Memory B cell (primary cell): ENCODE data around the gene OR8D2.

Experiments used
- ATAC-seq: fragments of 150-1000 bp; cut with Tn5 transposase; 2 replicates; pipeline ENCODE4 v1.10.0; 2021; ENCODE audit warnings: low read depth, mild to moderate bottlenecking, moderate library complexity
- DNase-seq, 2 donors: peaks; one replicate each; pipeline ENCODE4 v3.0.0; 2022; ENCODE audit warnings: low spot score in 2 of 2
- H3K27ac Mint-ChIP-seq: one replicate; pipeline ENCODE4 v1.8.0; 2022; ENCODE audit warnings: mild to moderate bottlenecking, moderate library complexity, mixed read lengths
- H3K27me3 Mint-ChIP-seq: one replicate; pipeline ENCODE4 v1.8.0; 2022; ENCODE audit warnings: mixed read lengths
- H3K36me3 Mint-ChIP-seq: one replicate; pipeline ENCODE4 v1.8.0; 2022; ENCODE audit warnings: mild to moderate bottlenecking, mixed read lengths
- H3K4me1 Mint-ChIP-seq: one replicate; pipeline ENCODE4 v1.8.0; 2022; ENCODE audit warnings: mixed read lengths
- H3K4me3 Mint-ChIP-seq: one replicate; pipeline ENCODE4 v1.8.0; 2022; ENCODE audit warnings: mild to moderate bottlenecking, moderate library complexity, mixed read lengths
- H3K9me3 Mint-ChIP-seq: one replicate; pipeline ENCODE4 v1.8.0; 2022; ENCODE audit warnings: mixed read lengths

OR8D2 gene, protein sequence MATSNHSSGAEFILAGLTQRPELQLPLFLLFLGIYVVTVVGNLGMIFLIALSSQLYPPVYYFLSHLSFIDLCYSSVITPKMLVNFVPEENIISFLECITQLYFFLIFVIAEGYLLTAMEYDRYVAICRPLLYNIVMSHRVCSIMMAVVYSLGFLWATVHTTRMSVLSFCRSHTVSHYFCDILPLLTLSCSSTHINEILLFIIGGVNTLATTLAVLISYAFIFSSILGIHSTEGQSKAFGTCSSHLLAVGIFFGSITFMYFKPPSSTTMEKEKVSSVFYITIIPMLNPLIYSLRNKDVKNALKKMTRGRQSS

DNA sequence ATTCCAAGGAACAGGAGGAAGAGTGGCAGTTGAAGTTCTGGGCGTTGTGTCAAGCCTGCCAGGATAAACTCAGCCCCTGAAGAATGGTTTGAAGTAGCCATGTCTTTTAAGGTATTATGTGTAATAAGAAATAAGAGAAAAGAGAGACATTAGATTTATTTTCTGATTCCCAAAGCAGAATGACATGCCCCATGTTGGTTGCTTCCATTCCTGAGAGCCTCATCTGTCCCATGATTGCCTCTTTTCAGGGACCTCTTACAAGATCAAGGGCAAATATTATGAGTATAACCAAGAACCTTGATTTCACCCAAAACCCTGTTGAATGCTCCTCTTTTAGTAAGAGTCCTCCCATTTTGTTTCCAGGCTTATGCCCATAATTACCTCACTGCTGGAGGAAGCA, at the start of gene OR8D2:
Gene OR8D2, minus strand, starts transcription at position 101 of the 400 bp plus-strand sequence. Its CDS starts 0 bp downstream, at position 101.
- no peak for DNase-seq
- Mint-ChIP-seq H3K27me3 (peaks cover 7% of the 10 kb centered on the region), H3K9me3 (peaks cover 4% of the 10 kb centered on the region), H3K36me3 (no peaks in the 10 kb centered on the region), H3K27ac (no peak within 1 kb of the TSS), H3K4me1 (peaks cover 3% of the 10 kb centered on the region), H3K4me3 (no peak within 1 kb of the TSS)
- no peak for ATAC-seq

DNA sequence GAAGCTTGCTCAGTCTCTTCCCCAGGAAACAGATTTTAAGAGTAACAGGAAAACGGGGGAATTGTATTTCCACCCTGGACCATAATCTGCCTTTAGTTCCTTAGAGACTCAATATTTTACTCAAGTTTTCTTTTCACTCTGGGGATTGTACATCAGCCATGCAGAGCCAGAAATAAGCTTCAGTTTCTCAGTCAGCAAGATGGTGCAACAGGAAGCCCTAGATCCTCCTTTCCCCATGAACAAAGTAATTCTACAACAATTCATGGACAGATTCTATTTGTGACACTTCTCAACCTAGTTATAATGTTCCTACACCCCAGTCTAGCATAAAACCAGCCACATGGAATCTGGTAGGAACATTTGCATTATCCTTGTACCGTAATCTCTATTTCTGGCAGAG, 39.6 kb upstream of the OR8D2 start:
- Mint-ChIP-seq H3K4me1 (peaks cover 3% of the 10 kb centered on the region), H3K27ac (no peak overlapping the region), H3K36me3 (no peaks in the 10 kb centered on the region), H3K4me3 (no peak overlapping the region), H3K27me3 (no peaks in the 10 kb centered on the region), H3K9me3 (peaks cover 3% of the 10 kb centered on the region)
- no peak for ATAC-seq
- DNase-seq, result no peak

DNA sequence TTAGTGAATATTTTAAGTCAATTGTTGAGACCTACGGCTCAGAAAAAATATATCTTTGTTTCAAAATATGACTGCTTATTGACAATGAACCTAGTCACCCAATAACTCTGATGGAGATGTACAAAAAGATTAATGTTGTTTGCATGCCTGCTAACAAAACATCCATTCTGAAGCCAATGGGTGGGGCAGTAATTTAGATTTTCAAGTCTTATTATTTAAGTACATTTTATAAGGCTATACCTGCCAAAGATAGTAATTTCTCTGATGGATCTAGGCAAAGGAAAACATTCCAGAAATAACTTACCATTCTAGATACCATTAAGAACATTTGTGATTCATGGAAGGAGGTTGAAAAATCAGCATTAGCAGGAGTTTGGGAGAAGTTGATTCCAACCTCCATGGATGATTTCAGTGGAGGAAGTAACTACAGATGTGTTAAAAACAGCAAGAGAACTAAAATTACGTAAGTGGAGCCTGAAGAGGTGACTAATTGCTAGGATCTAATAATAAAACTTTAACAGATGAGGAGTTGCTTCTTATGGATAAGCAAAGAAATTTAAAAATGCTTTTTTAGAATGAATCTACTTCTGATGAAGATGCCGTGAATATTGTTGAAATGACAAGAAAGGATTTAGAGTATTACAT, 26.4 kb upstream of the OR8D2 start:
- DNase-seq, result no peak
- ATAC-seq, result no peak
- Mint-ChIP-seq H3K27me3 (peaks cover 2% of the 10 kb centered on the region), H3K27ac (no peak overlapping the region), H3K4me1 (no peaks in the 10 kb centered on the region), H3K4me3 (no peak overlapping the region), H3K9me3 (peaks cover 2% of the 10 kb centered on the region), H3K36me3 (no peaks in the 10 kb centered on the region)

DNA sequence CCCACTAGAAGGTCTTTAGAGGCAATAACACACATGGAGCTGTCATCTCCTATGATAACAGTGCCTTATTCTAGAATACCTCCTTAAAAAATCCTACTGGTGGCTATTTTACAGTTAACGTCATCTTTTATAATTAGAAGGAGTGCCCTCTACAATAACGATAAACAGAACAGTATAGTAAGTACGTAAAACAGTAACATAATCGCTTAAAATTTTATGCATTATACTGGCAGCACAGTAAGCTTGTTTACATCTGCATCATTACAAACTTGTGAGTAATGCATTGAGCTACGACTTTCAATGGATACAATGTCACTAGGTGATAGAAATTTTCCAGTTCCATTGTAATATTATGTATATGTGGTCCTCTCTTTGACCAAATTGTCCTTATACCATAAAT, 24.3 kb upstream of the OR8D2 start:
- Mint-ChIP-seq H3K27ac (no peak overlapping the region), H3K36me3 (no peaks in the 10 kb centered on the region), H3K4me3 (no peak overlapping the region)

DNA sequence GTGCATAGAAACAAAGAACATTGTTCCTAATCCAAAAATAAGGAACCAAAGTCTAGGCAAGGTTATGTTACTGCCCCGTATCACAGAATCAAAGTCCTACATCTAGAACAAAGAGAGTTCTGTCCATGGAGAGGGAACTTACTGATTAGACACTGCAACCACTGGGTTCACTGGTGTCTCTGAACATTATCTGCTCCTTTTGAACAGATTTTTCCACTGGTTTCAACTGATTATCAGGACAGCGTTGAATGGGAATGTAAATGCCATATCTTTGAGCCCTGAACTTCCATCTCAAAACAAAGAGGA, 20.1 kb upstream of the OR8D2 start:
- no peak for ATAC-seq
- Mint-ChIP-seq H3K4me3 (no peak overlapping the region), H3K36me3 (no peaks in the 10 kb centered on the region), H3K27me3 (no peaks in the 10 kb centered on the region), H3K27ac (no peak overlapping the region), H3K4me1 (peaks cover 10% of the 10 kb centered on the region), H3K9me3 (no peaks in the 10 kb centered on the region)
- DNase-seq, result no peak

More for the DNA sequence above, 24.3 kb upstream of the OR8D2 start:
- Mint-ChIP-seq H3K9me3 (peaks cover 2% of the 10 kb centered on the region), H3K27me3 (peaks cover 2% of the 10 kb centered on the region), H3K4me1 (peaks cover 4% of the 10 kb centered on the region)
- DNase-seq (no peak), ATAC-seq (no peak)

DNA sequence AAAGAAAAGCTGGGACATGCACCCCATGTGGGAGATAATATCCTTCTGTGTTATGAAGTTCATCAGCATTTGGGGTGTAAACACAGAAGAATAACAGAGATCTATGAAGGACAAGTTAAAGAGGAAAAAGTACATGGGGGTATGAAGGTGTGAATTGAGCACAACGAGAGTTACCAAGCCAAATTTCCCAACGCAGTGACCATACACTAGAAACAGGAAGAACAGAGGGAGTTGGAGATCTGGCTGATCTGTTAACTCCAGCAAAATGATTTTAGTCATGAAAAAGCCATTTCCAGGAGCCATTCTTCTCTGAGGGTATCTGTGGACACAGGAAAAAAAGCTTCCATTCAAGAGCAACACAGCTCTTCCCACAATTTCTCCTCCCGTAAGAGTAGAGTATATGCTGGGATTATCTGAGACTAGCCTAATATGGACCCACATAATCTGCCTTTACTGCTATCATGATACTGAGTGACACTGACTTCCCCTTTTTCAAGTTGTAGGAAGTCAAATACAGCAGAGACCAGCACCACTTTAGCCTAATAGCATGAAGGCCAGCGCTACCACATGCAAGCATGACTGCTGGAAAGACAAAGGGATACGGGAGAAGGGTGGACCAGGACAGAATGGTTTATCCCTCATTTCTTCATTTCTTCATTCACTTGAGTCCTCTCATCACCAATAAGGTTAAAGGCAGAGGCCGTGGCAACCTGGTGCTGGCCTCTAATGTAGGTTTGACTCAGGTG, 19.6 kb upstream of the OR8D2 start:
- Mint-ChIP-seq H3K27me3 (no peaks in the 10 kb centered on the region), H3K36me3 (no peaks in the 10 kb centered on the region), H3K27ac (no peak overlapping the region), H3K4me1 (peaks cover 10% of the 10 kb centered on the region), H3K9me3 (no peaks in the 10 kb centered on the region), H3K4me3 (no peak overlapping the region)
- no peak for DNase-seq
- ATAC-seq, result peak; percentile 53

DNA sequence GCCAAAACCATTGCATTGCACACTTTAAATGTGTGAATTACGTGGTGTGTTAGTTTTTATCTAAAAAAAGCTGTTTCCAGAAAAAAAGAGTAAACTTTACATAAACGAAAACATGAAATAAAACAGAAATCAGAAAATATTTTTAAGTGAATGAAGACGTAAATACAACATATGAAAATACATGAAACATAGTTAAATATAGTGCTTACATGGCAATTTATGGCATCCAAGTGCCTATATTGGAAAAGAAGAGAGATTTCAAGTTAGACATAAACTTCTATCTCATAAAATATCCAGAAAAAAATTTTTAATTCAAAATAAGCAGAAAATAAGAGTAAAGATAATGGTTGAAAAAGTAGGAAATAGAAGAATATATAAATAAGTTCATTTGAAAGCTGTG, 11.9 kb upstream of the OR8D2 start:
- no peak overlapping the region for H3K27ac Mint-ChIP-seq
- no peaks in the 10 kb centered on the region for H3K36me3 Mint-ChIP-seq
- no peaks in the 10 kb centered on the region for H3K9me3 Mint-ChIP-seq
- peaks cover 15% of the 10 kb centered on the region for H3K4me1 Mint-ChIP-seq
- no peak overlapping the region for H3K4me3 Mint-ChIP-seq
- no peaks in the 10 kb centered on the region for H3K27me3 Mint-ChIP-seq
- ATAC-seq (no peak), DNase-seq (no peak)

DNA sequence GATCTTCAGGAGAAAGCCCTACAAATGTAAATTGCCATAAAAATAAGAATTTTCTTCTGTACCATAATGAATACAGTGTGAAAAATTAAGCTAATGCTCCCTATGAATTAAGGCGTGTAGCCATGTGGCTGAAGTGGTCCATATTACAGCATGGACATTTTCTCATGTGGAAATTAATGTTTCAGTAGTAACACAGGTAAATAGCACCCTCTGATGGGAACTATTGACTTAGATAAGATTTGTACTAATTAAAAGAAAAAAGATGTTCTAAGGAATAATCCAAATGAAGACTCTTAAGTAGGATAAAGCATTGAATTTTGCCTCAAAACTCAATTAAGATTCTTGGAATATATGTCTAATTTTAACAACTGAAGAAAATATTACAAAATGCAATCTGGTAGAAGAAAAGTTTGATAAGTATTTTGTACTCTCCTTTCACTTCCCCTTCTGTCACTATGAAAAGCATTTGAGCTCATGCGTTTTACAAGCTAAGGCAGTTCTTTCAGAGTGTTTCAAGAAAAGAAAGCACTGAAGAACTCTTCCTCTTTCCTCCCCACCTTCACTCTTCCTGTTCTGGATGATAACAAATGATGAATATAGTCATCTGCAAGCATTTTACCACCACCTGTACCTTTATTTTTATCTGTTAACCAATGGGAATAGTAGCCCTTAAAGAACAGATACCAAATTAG, 9.9 kb upstream of the OR8D2 start:
- DNase-seq (peak in 1 of 2 donors; percentile 25), ATAC-seq (peak; percentile 95)
- no peaks in the 10 kb centered on the region for H3K9me3 Mint-ChIP-seq
- no peaks in the 10 kb centered on the region for H3K36me3 Mint-ChIP-seq
- H3K27me3 Mint-ChIP-seq, result no peaks in the 10 kb centered on the region
- peaks cover 19% of the 10 kb centered on the region for H3K4me1 Mint-ChIP-seq
- peak overlapping the region; percentile 31 for H3K4me3 Mint-ChIP-seq
- peak overlapping the region; percentile 0 for H3K27ac Mint-ChIP-seq

DNA sequence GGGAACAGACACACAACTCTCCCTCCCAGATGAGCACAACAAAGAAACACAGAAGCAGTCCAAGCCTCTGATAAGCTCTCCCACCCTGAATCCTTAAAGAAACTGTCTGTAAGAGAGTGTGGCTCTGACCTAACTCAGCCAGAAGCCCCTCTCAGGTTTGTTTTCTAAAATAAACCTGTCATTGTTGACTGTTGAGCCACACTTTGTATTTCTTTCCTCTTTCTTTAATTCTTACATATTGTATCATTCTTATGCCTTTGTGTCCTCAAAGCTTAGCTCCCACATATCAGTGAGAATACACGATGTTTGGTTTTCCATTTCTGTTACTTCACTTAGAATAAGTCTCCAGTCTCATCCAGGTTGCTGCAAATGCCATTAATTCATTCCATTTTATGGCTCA, 7.8 kb upstream of the OR8D2 start:
- no peak for DNase-seq
- Mint-ChIP-seq H3K27me3 (no peaks in the 10 kb centered on the region), H3K4me1 (peaks cover 21% of the 10 kb centered on the region), H3K9me3 (peaks cover 1% of the 10 kb centered on the region), H3K27ac (no peak overlapping the region), H3K4me3 (no peak overlapping the region), H3K36me3 (no peaks in the 10 kb centered on the region)
- no peak for ATAC-seq

DNA sequence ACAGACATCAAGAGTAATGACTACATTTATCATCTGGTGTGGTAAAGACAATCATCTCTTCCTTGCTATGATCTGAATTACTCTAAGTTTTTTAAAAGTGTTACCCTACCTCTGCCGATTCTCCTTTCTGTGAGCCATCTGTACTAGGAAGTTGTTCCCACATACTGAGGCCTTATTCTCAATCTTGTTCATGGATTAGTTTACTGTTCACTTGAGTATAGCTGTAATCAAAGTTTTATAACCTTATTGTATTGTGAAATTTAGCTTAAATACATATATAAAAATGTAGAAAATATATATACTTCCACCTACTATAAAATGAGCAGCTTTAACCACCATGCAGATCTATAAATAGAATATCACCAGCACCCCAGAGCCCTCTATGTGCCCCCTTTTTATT, 2.4 kb upstream of the OR8D2 start:
- no peak overlapping the region for H3K27ac Mint-ChIP-seq
- H3K4me1 Mint-ChIP-seq, result peaks cover 7% of the 10 kb centered on the region
- H3K27me3 Mint-ChIP-seq, result peaks cover 7% of the 10 kb centered on the region
- ATAC-seq (no peak), DNase-seq (no peak)
- no peak overlapping the region for H3K4me3 Mint-ChIP-seq
- H3K9me3 Mint-ChIP-seq, result peaks cover 4% of the 10 kb centered on the region
- no peaks in the 10 kb centered on the region for H3K36me3 Mint-ChIP-seq

DNA sequence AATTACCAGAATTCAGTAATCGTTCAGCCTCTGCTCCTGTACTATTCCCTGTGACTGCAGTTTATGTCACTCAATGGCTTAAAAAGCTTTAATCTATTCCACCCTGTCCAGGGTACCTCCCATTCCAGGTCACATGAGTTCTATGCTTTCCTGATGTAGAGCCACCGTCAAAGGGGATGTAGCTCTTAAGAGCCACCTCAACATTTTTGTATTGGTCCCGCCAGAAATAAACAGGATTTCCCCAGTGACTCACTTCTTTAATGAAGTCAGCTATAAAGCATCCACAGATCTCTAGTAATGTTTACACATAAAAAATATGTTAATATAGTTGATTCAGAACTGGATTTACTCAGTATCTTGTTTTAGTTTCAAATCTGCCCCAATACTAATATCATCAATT, 4.9 kb downstream of the OR8D2 start:
- Mint-ChIP-seq H3K27ac (no peak overlapping the region), H3K9me3 (peaks cover 1% of the 10 kb centered on the region), H3K36me3 (no peaks in the 10 kb centered on the region), H3K4me3 (no peak overlapping the region), H3K4me1 (no peaks in the 10 kb centered on the region), H3K27me3 (peaks cover 7% of the 10 kb centered on the region)
- no peak for ATAC-seq
- no peak for DNase-seq

DNA sequence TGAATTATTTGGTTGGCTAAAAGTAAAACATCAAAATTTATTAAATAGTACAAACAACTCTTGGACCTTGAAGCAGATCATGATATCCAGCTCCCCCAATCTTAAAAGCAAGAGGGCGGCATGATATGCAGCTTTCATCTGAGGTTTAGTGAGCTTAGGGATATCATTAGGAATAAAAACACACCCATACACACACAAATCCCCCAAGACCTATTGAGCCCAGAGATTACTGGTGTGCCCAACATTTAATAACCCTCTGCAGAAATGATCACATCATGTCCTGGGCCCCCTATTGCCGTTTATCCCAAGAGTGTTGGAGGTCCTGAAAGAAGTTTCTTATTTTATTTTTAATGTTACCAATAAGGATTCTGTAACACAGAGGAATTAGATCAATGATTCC, 6.1 kb downstream of the OR8D2 start, which contains the start of gene OR8D1:
Gene OR8D1, minus strand, starts transcription at position 101 of the 400 bp plus-strand sequence. CDS start 3,183 bp downstream, outside the sequence.
- no peaks in the 10 kb centered on the region for H3K36me3 Mint-ChIP-seq
- DNase-seq (no peak), ATAC-seq (no peak)
- H3K27me3 Mint-ChIP-seq, result no peaks in the 10 kb centered on the region
- H3K4me3 Mint-ChIP-seq, result no peak within 1 kb of the TSS
- H3K4me1 Mint-ChIP-seq, result no peaks in the 10 kb centered on the region
- H3K27ac Mint-ChIP-seq, result no peak within 1 kb of the TSS
- H3K9me3 Mint-ChIP-seq, result no peaks in the 10 kb centered on the region

DNA sequence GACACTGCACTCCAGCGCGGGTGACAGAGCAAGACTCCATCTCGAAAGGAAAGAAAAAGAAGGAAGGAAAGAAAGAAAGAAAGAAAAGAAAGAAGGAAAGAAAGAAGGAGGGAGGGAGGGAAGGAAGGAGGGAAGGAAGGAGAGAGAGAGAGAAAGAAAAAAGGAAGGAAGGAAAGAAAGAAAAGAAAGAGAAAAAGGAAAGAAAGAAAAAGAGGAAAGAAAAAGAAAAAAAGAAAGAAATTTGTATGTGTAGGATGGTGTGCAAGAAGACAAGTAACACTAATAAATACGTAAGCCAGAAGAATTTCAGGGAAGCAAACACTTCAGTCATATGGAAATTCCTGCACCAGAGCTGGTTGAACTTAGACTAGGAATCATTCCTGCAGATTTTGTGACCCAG, 6.9 kb downstream of the OR8D2 start:
- no peaks in the 10 kb centered on the region for H3K4me1 Mint-ChIP-seq
- no peaks in the 10 kb centered on the region for H3K36me3 Mint-ChIP-seq
- DNase-seq (no peak), ATAC-seq (no peak)
- H3K27me3 Mint-ChIP-seq, result no peaks in the 10 kb centered on the region
- H3K9me3 Mint-ChIP-seq, result no peaks in the 10 kb centered on the region
- no peak overlapping the region for H3K27ac Mint-ChIP-seq
- no peak overlapping the region for H3K4me3 Mint-ChIP-seq

DNA sequence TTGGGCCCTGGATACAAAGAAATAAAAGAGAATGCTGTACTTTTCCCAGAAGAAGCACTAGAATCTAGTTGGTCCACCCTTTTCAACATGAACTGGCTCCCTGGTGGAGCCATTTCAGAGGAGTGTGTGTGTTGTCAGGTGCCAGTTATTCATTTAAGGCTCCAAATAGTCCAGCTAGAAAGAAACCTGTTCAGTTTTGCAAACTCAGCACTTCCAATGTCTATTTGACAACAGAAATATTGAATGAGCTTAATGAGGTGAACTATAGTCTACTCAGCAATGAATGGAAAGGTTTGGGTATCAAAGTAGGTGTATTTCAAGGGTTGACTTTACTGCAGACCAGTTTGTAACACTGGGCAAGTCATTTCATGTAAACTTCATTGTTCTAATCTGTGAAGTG, 8.3 kb downstream of the OR8D2 start:
- H3K9me3 Mint-ChIP-seq, result no peaks in the 10 kb centered on the region
- no peak overlapping the region for H3K27ac Mint-ChIP-seq
- H3K4me1 Mint-ChIP-seq, result no peaks in the 10 kb centered on the region
- DNase-seq (no peak), ATAC-seq (no peak)
- no peaks in the 10 kb centered on the region for H3K36me3 Mint-ChIP-seq
- H3K4me3 Mint-ChIP-seq, result no peak overlapping the region
- no peaks in the 10 kb centered on the region for H3K27me3 Mint-ChIP-seq
